WTC11 (cell line): ENCODE measurements around the gene STAT1. TPM values are rescaled to one million over a fixed set of nuclear protein-coding genes. Genes with fewer than 3 reads are reported as not detected.

Source experiments
- ATAC-seq: fragments of 200-7000 bp; cut with Tn5 transposase; 2 replicates; pipeline ENCODE4 v1.10.0; 2021; ENCODE audit warnings: mild to moderate bottlenecking, moderate library complexity
- CTCF ChIA-PET: fragments of 300-600 bp; sonication (Branson Sonifier 250); formaldehyde crosslinking; loops from one replicate; lab custom pipeline; 2021; ENCODE audit warnings: antibody characterized with exemption; lab: Charles Lee
- POLR2A ChIA-PET: fragments of 350-600 bp; sonication (Branson Sonifier 250); formaldehyde crosslinking; loops from one replicate; lab custom pipeline; 2021; ENCODE audit warnings: antibody characterized with exemption; lab: Charles Lee
- DNase-seq: peaks from one replicate; pipeline ENCODE4 v3.0.0; 2021; ENCODE audit warnings: low spot score
- H3K27ac Mint-ChIP-seq: 2 replicates; pipeline ENCODE4 v1.8.0; 2021; ENCODE audit warnings: mixed read lengths
- H3K27me3 Mint-ChIP-seq: 2 replicates; pipeline ENCODE4 v1.8.0; 2021; ENCODE audit warnings: low read depth, mild to moderate bottlenecking, moderate library complexity, mixed read lengths
- H3K36me3 Mint-ChIP-seq: 2 replicates; pipeline ENCODE4 v1.8.0; 2021; ENCODE audit warnings: mixed read lengths
- H3K4me1 Mint-ChIP-seq: 2 replicates; pipeline ENCODE4 v1.8.0; 2022; ENCODE audit warnings: mixed read lengths
- H3K4me3 Mint-ChIP-seq: 2 replicates; pipeline ENCODE4 v1.8.0; 2021; ENCODE audit warnings: mild to moderate bottlenecking, moderate library complexity, mixed read lengths
- H3K9me3 Mint-ChIP-seq: 2 replicates; pipeline ENCODE4 v1.8.0; 2021; ENCODE audit warnings: mixed read lengths
- ETV6 ChIP-seq: sonication (generic); formaldehyde crosslinking; IDR thresholded peaks from 2 replicates; pipeline ENCODE4 v1.8.1; 2022; ENCODE audit warnings: mild to moderate bottlenecking, missing genetic modification reagents
- HMGA2 ChIP-seq: fragments of 250-450 bp; sonication (Bioruptor Pico); IDR thresholded peaks from 2 replicates; pipeline ENCODE4 v1.4.0; 2021; ENCODE audit warnings: mild to moderate bottlenecking, moderate library complexity
- JAZF1 ChIP-seq: fragments of 250-450 bp; sonication (Bioruptor Pico); IDR thresholded peaks from 2 replicates; pipeline ENCODE4 v1.9.0; 2021; ENCODE audit warnings: moderate library complexity, mild to moderate bottlenecking, inconsistent platforms
- MXD4 ChIP-seq: fragments of 250-450 bp; sonication (Bioruptor Pico); IDR thresholded peaks from 2 replicates; pipeline ENCODE4 v1.8.0; 2021; ENCODE audit warnings: mild to moderate bottlenecking, moderate library complexity, borderline replicate concordance
- MYBL2 ChIP-seq: sonication (generic); formaldehyde crosslinking; IDR thresholded peaks from 2 replicates; pipeline ENCODE4 v1.8.1; 2023; ENCODE audit warnings: mild to moderate bottlenecking, moderate library complexity, missing genetic modification reagents
- NFYB ChIP-seq: sonication (generic); formaldehyde crosslinking; conservative IDR thresholded peaks from 2 replicates; pipeline ENCODE4 v1.8.0; 2022; ENCODE audit warnings: low read depth, missing genetic modification reagents
- NR1H2 ChIP-seq: sonication (generic); formaldehyde crosslinking; IDR thresholded peaks from 2 replicates; pipeline ENCODE4 v1.9.0; 2021; ENCODE audit warnings: mild to moderate bottlenecking, moderate library complexity, missing genetic modification reagents
- ZBTB21 ChIP-seq: sonication (generic); formaldehyde crosslinking; IDR thresholded peaks from 2 replicates; pipeline ENCODE4 v1.8.1; 2023; ENCODE audit warnings: mild to moderate bottlenecking, missing genetic modification reagents, borderline replicate concordance
- ZNF219 ChIP-seq: sonication (generic); formaldehyde crosslinking; IDR thresholded peaks from 2 replicates; pipeline ENCODE4 v1.8.0; 2023; ENCODE audit warnings: missing genetic modification reagents, mild to moderate bottlenecking, borderline replicate concordance
- ZNF416 ChIP-seq: fragments of 250-450 bp; sonication (Bioruptor Pico); IDR thresholded peaks from 2 replicates; pipeline ENCODE4 v1.9.0; 2021; ENCODE audit warnings: mild to moderate bottlenecking, inconsistent platforms
- ZNF423 ChIP-seq: fragments of 250-450 bp; sonication (Bioruptor Pico); IDR thresholded peaks from 2 replicates; pipeline ENCODE4 v2.1.2; 2022; ENCODE audit warnings: mild to moderate bottlenecking, moderate library complexity
- total RNA-seq: library from RNA; stranded (reverse); gene quantifications from 3 replicates; pipeline ENCODE4 v1.2.3, GENCODE V29; 2021
- TF ChIP-seq, protein P1 (sequence below): fragments of 250-450 bp; sonication (Bioruptor Pico); IDR thresholded peaks from 2 replicates; pipeline ENCODE4 v1.8.0; 2021; ENCODE audit warnings: mild to moderate bottlenecking
- TF ChIP-seq, protein P2 (sequence below): sonication (generic); formaldehyde crosslinking; IDR thresholded peaks from 2 replicates; pipeline ENCODE4 v1.8.1; 2023; ENCODE audit warnings: mild to moderate bottlenecking, missing genetic modification reagents
- TF ChIP-seq, protein P3 (sequence below): sonication (generic); formaldehyde crosslinking; IDR thresholded peaks from 2 replicates; pipeline ENCODE4 v1.8.1; 2023; ENCODE audit warnings: mild to moderate bottlenecking, missing genetic modification reagents
- TF ChIP-seq, protein P4 (sequence below): sonication (generic); formaldehyde crosslinking; IDR thresholded peaks from 2 replicates; pipeline ENCODE4 v1.8.0; 2023; ENCODE audit warnings: mild to moderate bottlenecking, missing genetic modification reagents

STAT1 gene
- total RNA-seq, 1 experiment from 2014 or later, result 36.1 TPM

DNA sequence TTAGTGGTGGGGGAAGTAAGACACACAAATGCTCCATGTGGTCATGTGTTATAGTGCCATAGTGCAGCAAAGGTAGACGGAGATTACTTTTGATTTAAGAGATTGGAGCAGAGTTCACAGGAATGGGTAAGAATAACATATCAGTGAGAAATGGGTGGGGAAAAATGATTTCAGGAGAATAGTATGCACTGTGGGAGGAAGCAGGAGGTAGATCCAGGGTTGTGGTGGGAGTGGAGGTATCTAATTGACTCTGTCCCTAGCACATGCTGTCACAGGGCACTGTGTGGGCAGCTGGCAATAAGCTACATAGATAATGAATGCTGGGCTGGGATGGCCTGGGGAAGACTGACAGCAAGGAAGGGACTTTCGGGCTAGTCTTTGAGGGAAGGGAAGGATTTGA is 65.3 kb downstream of the STAT1 start:
- Mint-ChIP-seq H3K4me1 (peaks cover 8% of the 10 kb centered on the region), H3K27me3 (no peaks in the 10 kb centered on the region), H3K27ac (no peak overlapping the region), H3K4me3 (no peak overlapping the region), H3K36me3 (no peaks in the 10 kb centered on the region), H3K9me3 (no peaks in the 10 kb centered on the region)
- CTCF ChIA-PET, result no interaction called here
- no peak for ATAC-seq
- POLR2A ChIA-PET, result interaction anchor here (0.6 kb wide), 1 partner anchor 575 kb away, joined by 3 read pairs; no protein-coding TSS in a partner anchor
- TF ChIP-seq, protein P1, sequence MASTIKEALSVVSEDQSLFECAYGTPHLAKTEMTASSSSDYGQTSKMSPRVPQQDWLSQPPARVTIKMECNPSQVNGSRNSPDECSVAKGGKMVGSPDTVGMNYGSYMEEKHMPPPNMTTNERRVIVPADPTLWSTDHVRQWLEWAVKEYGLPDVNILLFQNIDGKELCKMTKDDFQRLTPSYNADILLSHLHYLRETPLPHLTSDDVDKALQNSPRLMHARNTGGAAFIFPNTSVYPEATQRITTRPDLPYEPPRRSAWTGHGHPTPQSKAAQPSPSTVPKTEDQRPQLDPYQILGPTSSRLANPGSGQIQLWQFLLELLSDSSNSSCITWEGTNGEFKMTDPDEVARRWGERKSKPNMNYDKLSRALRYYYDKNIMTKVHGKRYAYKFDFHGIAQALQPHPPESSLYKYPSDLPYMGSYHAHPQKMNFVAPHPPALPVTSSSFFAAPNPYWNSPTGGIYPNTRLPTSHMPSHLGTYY (CRISPR knock-in tag), result no peak
- no peak for TF ChIP-seq MYBL2 (CRISPR knock-in tag)
- TF ChIP-seq, all 79 proteins: peak for 0
- no peak for DNase-seq

DNA sequence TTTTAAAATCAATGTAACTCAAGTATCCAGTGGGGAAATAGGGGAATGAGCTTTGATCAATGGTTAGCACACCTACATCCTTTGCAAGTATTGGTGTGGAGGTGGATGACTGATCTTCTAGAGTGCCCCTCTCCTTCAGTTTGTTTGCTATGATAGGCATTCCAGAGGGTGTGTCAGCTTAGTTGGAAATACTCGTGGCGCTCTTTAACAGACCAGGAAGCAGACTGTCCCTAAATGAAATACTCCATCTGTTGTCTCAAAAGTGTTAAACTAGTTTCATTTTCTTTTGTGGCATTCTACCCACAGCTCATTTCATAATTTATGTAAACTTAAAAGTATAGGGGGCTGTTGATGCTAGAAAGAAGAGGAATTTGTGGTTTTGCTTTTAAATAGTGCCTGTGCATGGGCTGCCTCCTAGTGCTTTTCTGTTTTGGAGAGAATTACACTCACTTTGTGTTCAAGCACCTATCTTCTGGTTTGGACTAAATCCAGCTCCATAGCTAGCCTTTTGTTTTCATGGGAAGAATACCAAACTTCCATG is 66.2 kb downstream of the STAT1 start:
- no peaks in the 10 kb centered on the region for H3K36me3 Mint-ChIP-seq
- H3K27me3 Mint-ChIP-seq, result no peaks in the 10 kb centered on the region
- ChIA-PET CTCF (interaction anchor here (1.3 kb wide), 1 partner anchor 9 kb away, joined by 3 read pairs; no protein-coding TSS in a partner anchor), POLR2A (no interaction called here)
- ATAC-seq (peak; percentile 54), DNase-seq (no peak)
- TF ChIP-seq, protein P2, sequence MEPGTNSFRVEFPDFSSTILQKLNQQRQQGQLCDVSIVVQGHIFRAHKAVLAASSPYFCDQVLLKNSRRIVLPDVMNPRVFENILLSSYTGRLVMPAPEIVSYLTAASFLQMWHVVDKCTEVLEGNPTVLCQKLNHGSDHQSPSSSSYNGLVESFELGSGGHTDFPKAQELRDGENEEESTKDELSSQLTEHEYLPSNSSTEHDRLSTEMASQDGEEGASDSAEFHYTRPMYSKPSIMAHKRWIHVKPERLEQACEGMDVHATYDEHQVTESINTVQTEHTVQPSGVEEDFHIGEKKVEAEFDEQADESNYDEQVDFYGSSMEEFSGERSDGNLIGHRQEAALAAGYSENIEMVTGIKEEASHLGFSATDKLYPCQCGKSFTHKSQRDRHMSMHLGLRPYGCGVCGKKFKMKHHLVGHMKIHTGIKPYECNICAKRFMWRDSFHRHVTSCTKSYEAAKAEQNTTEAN, result no peak
- TF ChIP-seq, protein P3, sequence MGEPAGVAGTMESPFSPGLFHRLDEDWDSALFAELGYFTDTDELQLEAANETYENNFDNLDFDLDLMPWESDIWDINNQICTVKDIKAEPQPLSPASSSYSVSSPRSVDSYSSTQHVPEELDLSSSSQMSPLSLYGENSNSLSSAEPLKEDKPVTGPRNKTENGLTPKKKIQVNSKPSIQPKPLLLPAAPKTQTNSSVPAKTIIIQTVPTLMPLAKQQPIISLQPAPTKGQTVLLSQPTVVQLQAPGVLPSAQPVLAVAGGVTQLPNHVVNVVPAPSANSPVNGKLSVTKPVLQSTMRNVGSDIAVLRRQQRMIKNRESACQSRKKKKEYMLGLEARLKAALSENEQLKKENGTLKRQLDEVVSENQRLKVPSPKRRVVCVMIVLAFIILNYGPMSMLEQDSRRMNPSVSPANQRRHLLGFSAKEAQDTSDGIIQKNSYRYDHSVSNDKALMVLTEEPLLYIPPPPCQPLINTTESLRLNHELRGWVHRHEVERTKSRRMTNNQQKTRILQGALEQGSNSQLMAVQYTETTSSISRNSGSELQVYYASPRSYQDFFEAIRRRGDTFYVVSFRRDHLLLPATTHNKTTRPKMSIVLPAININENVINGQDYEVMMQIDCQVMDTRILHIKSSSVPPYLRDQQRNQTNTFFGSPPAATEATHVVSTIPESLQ (CRISPR knock-in tag), result no peak
- TF ChIP-seq ZNF416 (CRISPR knock-in tag) (no peak), ETV6 (CRISPR knock-in tag) (no peak), ZNF219 (CRISPR knock-in tag) (no peak), NR1H2 (CRISPR knock-in tag) (no peak), NFYB (CRISPR knock-in tag) (no peak), HMGA2 (CRISPR knock-in tag) (no peak), JAZF1 (CRISPR knock-in tag) (no peak)
- TF ChIP-seq, protein P4, sequence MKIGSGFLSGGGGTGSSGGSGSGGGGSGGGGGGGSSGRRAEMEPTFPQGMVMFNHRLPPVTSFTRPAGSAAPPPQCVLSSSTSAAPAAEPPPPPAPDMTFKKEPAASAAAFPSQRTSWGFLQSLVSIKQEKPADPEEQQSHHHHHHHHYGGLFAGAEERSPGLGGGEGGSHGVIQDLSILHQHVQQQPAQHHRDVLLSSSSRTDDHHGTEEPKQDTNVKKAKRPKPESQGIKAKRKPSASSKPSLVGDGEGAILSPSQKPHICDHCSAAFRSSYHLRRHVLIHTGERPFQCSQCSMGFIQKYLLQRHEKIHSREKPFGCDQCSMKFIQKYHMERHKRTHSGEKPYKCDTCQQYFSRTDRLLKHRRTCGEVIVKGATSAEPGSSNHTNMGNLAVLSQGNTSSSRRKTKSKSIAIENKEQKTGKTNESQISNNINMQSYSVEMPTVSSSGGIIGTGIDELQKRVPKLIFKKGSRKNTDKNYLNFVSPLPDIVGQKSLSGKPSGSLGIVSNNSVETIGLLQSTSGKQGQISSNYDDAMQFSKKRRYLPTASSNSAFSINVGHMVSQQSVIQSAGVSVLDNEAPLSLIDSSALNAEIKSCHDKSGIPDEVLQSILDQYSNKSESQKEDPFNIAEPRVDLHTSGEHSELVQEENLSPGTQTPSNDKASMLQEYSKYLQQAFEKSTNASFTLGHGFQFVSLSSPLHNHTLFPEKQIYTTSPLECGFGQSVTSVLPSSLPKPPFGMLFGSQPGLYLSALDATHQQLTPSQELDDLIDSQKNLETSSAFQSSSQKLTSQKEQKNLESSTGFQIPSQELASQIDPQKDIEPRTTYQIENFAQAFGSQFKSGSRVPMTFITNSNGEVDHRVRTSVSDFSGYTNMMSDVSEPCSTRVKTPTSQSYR (CRISPR knock-in tag), result no peak
- H3K27ac Mint-ChIP-seq, result no peak overlapping the region
- H3K4me3 Mint-ChIP-seq, result no peak overlapping the region
- H3K4me1 Mint-ChIP-seq, result peaks cover 8% of the 10 kb centered on the region
- no peaks in the 10 kb centered on the region for H3K9me3 Mint-ChIP-seq

DNA sequence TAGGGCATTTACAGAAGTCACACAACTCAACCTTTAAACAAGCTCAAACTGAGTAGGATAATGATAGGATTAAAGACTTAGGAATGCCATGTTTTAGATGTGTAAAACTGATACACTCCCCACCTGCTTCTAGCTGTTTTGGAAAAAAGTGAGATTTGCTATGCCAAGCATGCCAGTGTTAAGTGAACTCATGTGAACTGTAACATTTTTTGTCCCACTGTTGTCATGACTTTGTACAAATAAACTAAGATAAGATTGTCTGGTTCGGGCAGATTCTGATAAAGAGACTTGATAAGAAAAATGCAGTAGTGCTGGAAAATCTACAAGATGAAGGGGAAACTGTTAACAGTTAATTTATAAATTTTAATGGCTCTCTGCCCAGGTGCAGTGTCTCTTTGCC is 66.8 kb downstream of the STAT1 start:
- TF ChIP-seq ZBTB21 (CRISPR knock-in tag) (no peak), MXD4 (no peak), ZNF423 (CRISPR knock-in tag) (no peak)
- H3K9me3 Mint-ChIP-seq, result no peaks in the 10 kb centered on the region
- POLR2A ChIA-PET, result no interaction called here
- H3K27ac Mint-ChIP-seq, result 0 out of 2 replicates have a peak overlapping the region, but pooled peaks have one; percentile 12
- H3K27me3 Mint-ChIP-seq, result no peaks in the 10 kb centered on the region
- ATAC-seq (no peak), DNase-seq (no peak)
- no peak overlapping the region for H3K4me3 Mint-ChIP-seq
- no peaks in the 10 kb centered on the region for H3K36me3 Mint-ChIP-seq
- peaks cover 8% of the 10 kb centered on the region for H3K4me1 Mint-ChIP-seq
- CTCF ChIA-PET, result interaction anchor here (1.3 kb wide), 1 partner anchor 9 kb away, joined by 3 read pairs; no protein-coding TSS in a partner anchor
